ENCODE data around the gene TM9SF2. TPM values are rescaled to one million over a fixed set of nuclear protein-coding genes. Genes with fewer than 3 reads are reported as not detected.

TM9SF2 gene
- total and polyA plus RNA-seq, 9 of the 15 experiments (the other 6 are each of a cell fraction or from before 2014, with no cell fraction given) = 23.3 to 83.2 (median 55.1) TPM

DNA sequence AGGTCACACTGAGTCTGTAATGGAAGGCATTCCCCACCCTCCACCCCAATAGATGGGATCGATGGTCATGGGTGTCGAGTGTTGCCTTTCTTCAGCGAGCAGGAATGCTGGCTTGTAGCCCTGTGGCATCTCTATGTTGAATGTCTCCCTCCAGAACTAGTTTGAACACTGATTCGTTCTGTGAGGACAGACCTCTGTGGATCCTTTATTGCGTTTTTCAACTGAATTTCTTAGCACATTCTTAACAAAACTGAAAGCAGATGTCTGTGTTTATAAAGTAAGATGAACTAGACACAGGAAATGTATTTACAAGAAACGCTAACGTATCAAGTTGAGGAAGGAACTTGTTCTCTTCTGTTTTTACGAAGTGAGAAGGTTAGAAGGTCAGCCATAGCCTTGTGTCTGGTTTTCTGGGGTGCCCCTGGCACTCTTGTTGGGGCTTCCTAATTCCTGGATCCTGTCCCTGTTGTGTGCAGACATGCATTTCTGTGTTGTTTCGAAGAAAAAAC is 36.8 kb upstream of the TM9SF2 start (continued):
- TF ChIP-seq, protein P1, sequence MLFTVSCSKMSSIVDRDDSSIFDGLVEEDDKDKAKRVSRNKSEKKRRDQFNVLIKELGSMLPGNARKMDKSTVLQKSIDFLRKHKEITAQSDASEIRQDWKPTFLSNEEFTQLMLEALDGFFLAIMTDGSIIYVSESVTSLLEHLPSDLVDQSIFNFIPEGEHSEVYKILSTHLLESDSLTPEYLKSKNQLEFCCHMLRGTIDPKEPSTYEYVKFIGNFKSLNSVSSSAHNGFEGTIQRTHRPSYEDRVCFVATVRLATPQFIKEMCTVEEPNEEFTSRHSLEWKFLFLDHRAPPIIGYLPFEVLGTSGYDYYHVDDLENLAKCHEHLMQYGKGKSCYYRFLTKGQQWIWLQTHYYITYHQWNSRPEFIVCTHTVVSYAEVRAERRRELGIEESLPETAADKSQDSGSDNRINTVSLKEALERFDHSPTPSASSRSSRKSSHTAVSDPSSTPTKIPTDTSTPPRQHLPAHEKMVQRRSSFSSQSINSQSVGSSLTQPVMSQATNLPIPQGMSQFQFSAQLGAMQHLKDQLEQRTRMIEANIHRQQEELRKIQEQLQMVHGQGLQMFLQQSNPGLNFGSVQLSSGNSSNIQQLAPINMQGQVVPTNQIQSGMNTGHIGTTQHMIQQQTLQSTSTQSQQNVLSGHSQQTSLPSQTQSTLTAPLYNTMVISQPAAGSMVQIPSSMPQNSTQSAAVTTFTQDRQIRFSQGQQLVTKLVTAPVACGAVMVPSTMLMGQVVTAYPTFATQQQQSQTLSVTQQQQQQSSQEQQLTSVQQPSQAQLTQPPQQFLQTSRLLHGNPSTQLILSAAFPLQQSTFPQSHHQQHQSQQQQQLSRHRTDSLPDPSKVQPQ (CRISPR knock-in tag; IDR thresholded peaks at IDR 0.05; ENCODE audit: borderline replicate concordance) = no peak
- TF ChIP-seq SETDB1 (IDR thresholded peaks at IDR 0.05; ENCODE audit: low read length) = no peak
- TF ChIP-seq, protein P2, sequence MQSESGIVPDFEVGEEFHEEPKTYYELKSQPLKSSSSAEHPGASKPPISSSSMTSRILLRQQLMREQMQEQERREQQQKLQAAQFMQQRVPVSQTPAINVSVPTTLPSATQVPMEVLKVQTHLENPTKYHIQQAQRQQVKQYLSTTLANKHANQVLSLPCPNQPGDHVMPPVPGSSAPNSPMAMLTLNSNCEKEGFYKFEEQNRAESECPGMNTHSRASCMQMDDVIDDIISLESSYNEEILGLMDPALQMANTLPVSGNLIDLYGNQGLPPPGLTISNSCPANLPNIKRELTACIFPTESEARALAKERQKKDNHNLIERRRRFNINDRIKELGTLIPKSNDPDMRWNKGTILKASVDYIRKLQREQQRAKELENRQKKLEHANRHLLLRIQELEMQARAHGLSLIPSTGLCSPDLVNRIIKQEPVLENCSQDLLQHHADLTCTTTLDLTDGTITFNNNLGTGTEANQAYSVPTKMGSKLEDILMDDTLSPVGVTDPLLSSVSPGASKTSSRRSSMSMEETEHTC (IDR thresholded peaks at IDR 0.05) = no peak
- TF ChIP-seq KLF1 (tag; IDR thresholded peaks at IDR 0.05) = no peak
- no peak for TF ChIP-seq ZSCAN29 (IDR thresholded peaks at IDR 0.05)
- no peak for TF ChIP-seq ZEB2 (IDR thresholded peaks at IDR 0.05)
- TF ChIP-seq FOXA3 (CRISPR knock-in tag; conservative IDR thresholded peaks at IDR 0.05 in 1 of 2, IDR thresholded peaks at IDR 0.05 in 1 of 2) = no peak
- no peak for TF ChIP-seq ZNF217 (CRISPR knock-in tag; IDR thresholded peaks at IDR 0.05)
